AG04450 (cell line): Measurements from ENCODE around the gene PITPNM3. TPM values are rescaled to one million over a fixed set of nuclear protein-coding genes. Genes with fewer than 3 reads are reported as not detected.

Source experiments
- CTCF ChIA-PET: fragments of 300-600, 350-600 bp; formaldehyde crosslinking; extraction: SDS; loops from one replicate; lab custom pipeline; 2022; ENCODE audit warnings: antibody characterized with exemption, inconsistent platforms; lab: Charles Lee
- POLR2A ChIA-PET: fragments of 350-600 bp; formaldehyde crosslinking; extraction: SDS; loops from one replicate; lab custom pipeline; 2021; ENCODE audit warnings: antibody characterized with exemption, inconsistent platforms; lab: Yijun Ruan, JAX
- DNase-seq: peaks from one replicate; pipeline ENCODE4 v3.0.0-alpha.2; 2011; ENCODE audit warnings: low read depth, low spot score
- H3K27ac ChIP-seq: one replicate; pipeline ENCODE4 v1.5.1; 2012; ENCODE audit warnings: low read depth, low read length, control low read depth
- H3K27me3 ChIP-seq: one replicate; pipeline ENCODE4 v1.6.0; 2012; ENCODE audit warnings: low read length; ENCODE audit not compliant: control insufficient read depth, insufficient read depth
- H3K4me3 ChIP-seq: 2 replicates; pipeline ENCODE4 v1.5.1; 2011; ENCODE audit warnings: mild to moderate bottlenecking, low read depth, low read length, control low read depth
- H3K9me3 ChIP-seq: 2 replicates; pipeline ENCODE4 v1.5.1; 2012; ENCODE audit warnings: low read length; ENCODE audit not compliant: control insufficient read depth, insufficient read depth
- polyA plus RNA-seq: library from polyadenylated mRNA; depleted of rRNA; stranded (reverse); fragments of >200 nt; gene quantifications from 2 replicates; pipeline ENCODE4 v1.2.3, GENCODE V29; 2011
- TF ChIP-seq, protein P1 (sequence below): IDR thresholded peaks from 2 replicates; pipeline ENCODE4 v1.5.1; 2011; ENCODE audit warnings: low read depth, low read length, control low read depth, inconsistent platforms

PITPNM3 gene
- polyA plus RNA-seq, 1 experiment: 0.38 TPM

DNA sequence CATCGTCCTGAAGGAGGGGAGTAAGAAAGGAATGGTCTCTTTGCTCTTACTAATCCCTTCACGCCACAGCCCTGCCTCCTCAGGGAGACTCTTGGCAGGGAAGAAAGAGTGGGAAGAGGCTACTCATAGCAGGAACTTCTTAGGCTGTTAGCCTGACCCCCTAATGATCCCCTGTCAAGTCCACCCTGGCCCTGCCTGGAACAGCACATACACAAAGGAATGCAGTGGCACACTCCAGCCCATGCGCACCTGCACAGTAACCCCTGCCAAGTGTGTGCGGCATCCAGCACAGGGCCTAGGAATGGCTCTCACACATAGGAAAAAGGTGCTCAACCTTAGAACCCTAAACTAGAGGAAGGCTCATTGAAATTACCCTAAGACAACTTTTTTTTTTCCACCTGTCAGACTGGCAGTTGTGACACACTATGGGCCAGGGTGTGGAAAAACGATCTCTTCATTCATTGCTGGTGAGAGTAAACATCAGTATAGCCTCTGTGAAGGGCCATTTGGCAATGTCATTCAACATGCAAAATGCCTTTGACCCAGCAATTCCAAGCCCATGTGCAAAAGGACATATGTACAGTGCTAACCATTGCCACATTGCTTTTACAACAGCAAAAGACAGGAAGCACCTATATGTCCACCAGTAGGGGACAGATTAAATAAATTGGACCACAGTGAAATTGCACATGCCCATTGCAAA lies 62.0 kb downstream of the PITPNM3 start:
- Histone ChIP-seq H3K9me3 (no peaks in the 10 kb centered on the region; the same call in 1 of the 2 replicates), H3K4me3 (no peak overlapping the region), H3K27ac (no peak overlapping the region), H3K27me3 (peaks cover 18% of the 10 kb centered on the region)
- ChIA-PET POLR2A (no interaction called here), CTCF (no interaction called here)
- TF ChIP-seq, protein P1, sequence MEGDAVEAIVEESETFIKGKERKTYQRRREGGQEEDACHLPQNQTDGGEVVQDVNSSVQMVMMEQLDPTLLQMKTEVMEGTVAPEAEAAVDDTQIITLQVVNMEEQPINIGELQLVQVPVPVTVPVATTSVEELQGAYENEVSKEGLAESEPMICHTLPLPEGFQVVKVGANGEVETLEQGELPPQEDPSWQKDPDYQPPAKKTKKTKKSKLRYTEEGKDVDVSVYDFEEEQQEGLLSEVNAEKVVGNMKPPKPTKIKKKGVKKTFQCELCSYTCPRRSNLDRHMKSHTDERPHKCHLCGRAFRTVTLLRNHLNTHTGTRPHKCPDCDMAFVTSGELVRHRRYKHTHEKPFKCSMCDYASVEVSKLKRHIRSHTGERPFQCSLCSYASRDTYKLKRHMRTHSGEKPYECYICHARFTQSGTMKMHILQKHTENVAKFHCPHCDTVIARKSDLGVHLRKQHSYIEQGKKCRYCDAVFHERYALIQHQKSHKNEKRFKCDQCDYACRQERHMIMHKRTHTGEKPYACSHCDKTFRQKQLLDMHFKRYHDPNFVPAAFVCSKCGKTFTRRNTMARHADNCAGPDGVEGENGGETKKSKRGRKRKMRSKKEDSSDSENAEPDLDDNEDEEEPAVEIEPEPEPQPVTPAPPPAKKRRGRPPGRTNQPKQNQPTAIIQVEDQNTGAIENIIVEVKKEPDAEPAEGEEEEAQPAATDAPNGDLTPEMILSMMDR: no peak
- no peak for DNase-seq

DNA sequence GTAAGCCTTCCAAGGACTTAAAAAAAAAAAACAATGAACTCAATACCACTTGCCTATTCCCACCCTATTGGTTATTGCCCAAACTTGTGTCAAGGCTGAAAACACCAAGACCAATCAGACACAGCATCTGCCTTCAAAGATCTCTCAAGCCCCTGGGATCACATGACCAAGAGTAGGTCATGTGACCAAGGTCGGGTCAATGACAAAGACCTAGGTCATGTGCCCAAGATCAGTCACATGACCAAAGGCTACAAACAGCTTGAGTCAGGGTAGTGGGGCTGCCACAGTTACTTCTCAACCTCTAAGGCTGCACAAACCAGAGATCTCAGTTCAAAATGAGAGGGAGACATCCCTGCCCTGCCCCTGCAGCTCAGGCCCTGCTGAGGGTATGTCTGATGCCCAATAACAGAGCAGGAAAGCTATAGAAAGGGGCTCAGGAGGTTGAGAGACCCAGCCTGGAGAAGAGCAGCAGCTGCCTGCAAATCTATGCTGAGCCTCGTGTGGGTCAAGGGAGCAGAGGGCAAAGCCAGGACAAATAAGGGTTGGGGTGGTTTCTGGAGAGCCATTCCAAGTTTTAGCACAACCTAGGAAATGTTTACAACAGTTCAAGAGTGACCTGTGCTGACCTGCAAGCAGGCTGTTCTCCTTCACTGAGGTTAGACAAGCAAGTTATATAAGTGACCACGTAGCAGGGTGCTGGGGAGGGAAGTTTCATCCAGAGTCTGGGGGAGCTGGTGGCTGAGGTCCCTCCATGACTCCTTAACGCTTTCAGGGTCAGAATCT lies 63.3 kb downstream of the PITPNM3 start:
- no peak overlapping the region for H3K27ac ChIP-seq
- ChIA-PET CTCF (interaction anchor here (1.4 kb wide), 1 partner anchor 20 kb away, joined by 7 read pairs; no protein-coding TSS in a partner anchor), POLR2A (no interaction called here)
- DNase-seq: no peak
- TF ChIP-seq, protein P1: no peak
- no peak overlapping the region for H3K4me3 ChIP-seq
- H3K9me3 ChIP-seq: no peaks in the 10 kb centered on the region
- peaks cover 16% of the 10 kb centered on the region for H3K27me3 ChIP-seq

DNA sequence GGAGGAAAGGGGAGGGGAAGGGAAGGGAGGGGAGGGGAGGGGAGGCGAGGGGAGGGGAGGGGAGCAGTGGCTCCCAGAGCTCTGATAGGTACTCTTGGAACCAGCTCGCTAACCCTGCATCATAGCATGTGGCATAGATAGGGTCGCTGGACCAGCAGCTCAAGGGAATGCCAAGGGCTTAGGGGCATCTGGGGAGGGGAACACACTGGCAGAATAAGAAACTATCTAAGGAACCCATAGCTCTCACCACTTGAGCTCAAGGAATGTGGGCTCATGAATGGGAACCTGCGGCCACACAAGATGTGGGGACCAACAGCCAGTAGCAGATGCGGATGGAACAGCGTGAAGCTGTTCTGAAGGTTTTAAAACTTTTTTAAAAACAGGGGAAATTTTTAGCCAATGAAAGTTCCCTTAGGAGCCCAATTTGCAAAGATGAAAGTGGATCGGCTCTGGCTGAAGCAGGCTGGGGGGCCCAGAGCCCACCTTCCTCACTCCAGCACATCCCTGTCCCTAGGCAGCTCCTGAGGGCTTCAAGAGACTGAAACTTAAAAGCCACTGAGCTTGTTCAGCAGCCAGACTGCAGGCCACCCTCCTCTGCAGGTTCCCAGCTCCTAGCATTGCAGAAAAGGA lies 65.2 kb downstream of the PITPNM3 start:
- Histone ChIP-seq H3K27me3 (peaks cover 10% of the 10 kb centered on the region), H3K9me3 (no peaks in the 10 kb centered on the region), H3K27ac (no peak overlapping the region), H3K4me3 (no peak overlapping the region)
- CTCF ChIA-PET: interaction anchor here (1.5 kb wide), 1 partner anchor 18 kb away, joined by 11 read pairs; no protein-coding TSS in a partner anchor
- DNase-seq: no peak
- POLR2A ChIA-PET: no interaction called here
- TF ChIP-seq, protein P1: no peak

DNA sequence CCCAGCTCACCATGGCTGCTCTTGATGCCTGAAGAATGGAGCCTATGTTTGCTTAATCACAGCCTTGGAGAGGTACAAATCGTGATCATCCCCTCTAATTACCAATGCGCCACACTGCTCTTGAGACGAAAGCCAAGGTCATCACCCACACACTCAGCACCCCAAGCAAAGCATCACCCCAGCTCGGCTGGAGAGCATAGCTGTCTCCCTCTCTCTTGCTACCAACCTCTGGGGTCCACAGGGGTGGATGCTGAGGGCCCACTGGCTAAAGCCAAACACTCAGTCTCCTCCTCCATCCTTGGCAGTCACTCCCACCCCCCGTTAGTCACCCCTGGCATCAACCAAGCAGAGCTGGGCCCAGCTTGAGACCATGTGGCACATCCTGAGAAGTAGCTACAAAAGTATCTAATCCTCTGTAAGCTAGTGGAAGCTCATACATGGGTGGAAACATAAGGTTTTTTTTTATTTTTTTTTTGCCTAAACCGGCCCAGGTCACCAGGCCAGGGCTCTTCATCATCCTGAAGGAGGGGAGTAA lies 67.3 kb downstream of the PITPNM3 start:
- ChIA-PET POLR2A (interaction anchor here (0.6 kb wide), 1 partner anchor 961 kb away, joined by 3 read pairs; no protein-coding TSS in a partner anchor), CTCF (interaction anchor here (1.9 kb wide), 1 partner anchor 16 kb away, joined by 11 read pairs; no protein-coding TSS in a partner anchor)
- no peaks in the 10 kb centered on the region for H3K9me3 ChIP-seq
- TF ChIP-seq, protein P1: no peak
- no peak overlapping the region for H3K4me3 ChIP-seq
- no peak for DNase-seq
- H3K27ac ChIP-seq: no peak overlapping the region
- peaks cover 9% of the 10 kb centered on the region for H3K27me3 ChIP-seq
